HL-60 (cell line): ENCODE results near the gene TBX3.
"Not testable (repeated sequence)": the region's sequence is repeated elsewhere in the genome, so short reads cannot be mapped to it uniquely, and the experiment has no call there.

Experiments
- CTCF ChIP-seq: IDR thresholded peaks from one replicate; pipeline ENCODE4 v1.5.1; 2011; ENCODE audit warnings: low read length, control low read depth, inconsistent platforms; ENCODE audit not compliant: insufficient read depth
- GABPA ChIP-seq: IDR thresholded peaks from 2 replicates; pipeline ENCODE4 v1.6.1; 2012; ENCODE audit warnings: low read depth
- POLR2AphosphoS5 ChIP-seq: IDR thresholded peaks from 2 replicates; pipeline ENCODE4 v1.6.1; 2012; ENCODE audit warnings: low read depth
- SPI1 ChIP-seq: IDR thresholded peaks from 2 replicates; pipeline ENCODE4 v1.6.1; 2012; ENCODE audit warnings: low read depth, mild to moderate bottlenecking, borderline replicate concordance
- TF ChIP-seq, protein P1 (sequence below): IDR thresholded peaks from 2 replicates; pipeline ENCODE4 v1.6.1; 2012; ENCODE audit warnings: low read depth; ENCODE audit not compliant: insufficient replicate concordance

- TF ChIP-seq CTCF, POLR2AphosphoS5, GABPA, SPI1: not testable (repeated sequence)
- TF ChIP-seq, protein P1, sequence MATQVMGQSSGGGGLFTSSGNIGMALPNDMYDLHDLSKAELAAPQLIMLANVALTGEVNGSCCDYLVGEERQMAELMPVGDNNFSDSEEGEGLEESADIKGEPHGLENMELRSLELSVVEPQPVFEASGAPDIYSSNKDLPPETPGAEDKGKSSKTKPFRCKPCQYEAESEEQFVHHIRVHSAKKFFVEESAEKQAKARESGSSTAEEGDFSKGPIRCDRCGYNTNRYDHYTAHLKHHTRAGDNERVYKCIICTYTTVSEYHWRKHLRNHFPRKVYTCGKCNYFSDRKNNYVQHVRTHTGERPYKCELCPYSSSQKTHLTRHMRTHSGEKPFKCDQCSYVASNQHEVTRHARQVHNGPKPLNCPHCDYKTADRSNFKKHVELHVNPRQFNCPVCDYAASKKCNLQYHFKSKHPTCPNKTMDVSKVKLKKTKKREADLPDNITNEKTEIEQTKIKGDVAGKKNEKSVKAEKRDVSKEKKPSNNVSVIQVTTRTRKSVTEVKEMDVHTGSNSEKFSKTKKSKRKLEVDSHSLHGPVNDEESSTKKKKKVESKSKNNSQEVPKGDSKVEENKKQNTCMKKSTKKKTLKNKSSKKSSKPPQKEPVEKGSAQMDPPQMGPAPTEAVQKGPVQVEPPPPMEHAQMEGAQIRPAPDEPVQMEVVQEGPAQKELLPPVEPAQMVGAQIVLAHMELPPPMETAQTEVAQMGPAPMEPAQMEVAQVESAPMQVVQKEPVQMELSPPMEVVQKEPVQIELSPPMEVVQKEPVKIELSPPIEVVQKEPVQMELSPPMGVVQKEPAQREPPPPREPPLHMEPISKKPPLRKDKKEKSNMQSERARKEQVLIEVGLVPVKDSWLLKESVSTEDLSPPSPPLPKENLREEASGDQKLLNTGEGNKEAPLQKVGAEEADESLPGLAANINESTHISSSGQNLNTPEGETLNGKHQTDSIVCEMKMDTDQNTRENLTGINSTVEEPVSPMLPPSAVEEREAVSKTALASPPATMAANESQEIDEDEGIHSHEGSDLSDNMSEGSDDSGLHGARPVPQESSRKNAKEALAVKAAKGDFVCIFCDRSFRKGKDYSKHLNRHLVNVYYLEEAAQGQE, result not testable (repeated sequence)
Measured at GRCh38 chr12:114722176-114722575, 38.2 kb upstream of the TBX3 start.
